Liver (tissue), 3 donors: ENCODE results near the gene ABHD12.

Source experiments
- CTCF ChIP-seq: fragments of 150-350 bp; IDR thresholded peaks from 2 replicates; pipeline ENCODE4 v1.5.1; 2017; ENCODE audit warnings: improper control_type of control experiment, low read depth, low read length; ENCODE audit not compliant: missing input control
- EGR1 ChIP-seq, 2 donors: IDR thresholded peaks; 2 replicates each; pipeline ENCODE4 v1.6.1; 2016 to 2018; ENCODE audit warnings: antibody characterized with exemption in 2 of 2, low read depth in 2 of 2
- FOXA1 ChIP-seq: IDR thresholded peaks from 2 replicates; pipeline ENCODE4 v1.6.1; 2016; ENCODE audit warnings: antibody characterized with exemption
- GABPA ChIP-seq, 2 donors: IDR thresholded peaks in 1 of 2; conservative IDR thresholded peaks in 1 of 2; 2 replicates each; pipeline ENCODE4 v1.6.1; 2016; ENCODE audit warnings: antibody characterized with exemption in 2 of 2, mild to moderate bottlenecking in 1 of 2, moderate library complexity in 1 of 2
- JUND ChIP-seq, 2 donors: IDR thresholded peaks; 2 replicates each; pipeline ENCODE4 v1.6.1; 2016; ENCODE audit warnings: antibody characterized with exemption in 2 of 2
- MAX ChIP-seq: IDR thresholded peaks from 2 replicates; pipeline ENCODE4 v1.6.1; 2016; ENCODE audit warnings: antibody characterized with exemption
- REST ChIP-seq: IDR thresholded peaks from 2 replicates; pipeline ENCODE4 v1.6.1; 2016; ENCODE audit warnings: antibody characterized with exemption, mild to moderate bottlenecking
- RXRA ChIP-seq, 2 donors: IDR thresholded peaks; 2 replicates each; pipeline ENCODE4 v1.6.1; 2017 to 2018; ENCODE audit warnings: antibody characterized with exemption in 2 of 2, mild to moderate bottlenecking in 1 of 2
- ZBTB33 ChIP-seq: IDR thresholded peaks from 2 replicates; pipeline ENCODE4 v1.6.1; 2016; ENCODE audit warnings: antibody characterized with exemption
- donor health status: healthy.
- donor health status: healthy.

- TF ChIP-seq CTCF (no peak), EGR1 (IDR thresholded peaks at IDR 0.05; ENCODE audit: low read depth in 2 of 2) (no peak), MAX (no peak), RXRA (IDR thresholded peaks at IDR 0.05) (no peak), GABPA (IDR thresholded peaks at IDR 0.05 in 1 of 2, conservative IDR thresholded peaks at IDR 0.05 in 1 of 2) (no peak), ZBTB33 (no peak), FOXA1 (no peak), JUND (IDR thresholded peaks at IDR 0.05) (no peak), REST (no peak)
Observed at GRCh38 chr20:25378884-25379733, 11.5 kb downstream of the ABHD12 start.
